DMS153 treated with DMSO at 0.1 percent for 48 hours (cell line): ENCODE results near the gene MARK3.

ENCODE experiments used
- DNase-seq: peaks from one replicate; lab custom pipeline; 2025; ENCODE audit not compliant: unreplicated experiment; lab: John Stamatoyannopoulos, UW

Gene MARK3

DNA sequence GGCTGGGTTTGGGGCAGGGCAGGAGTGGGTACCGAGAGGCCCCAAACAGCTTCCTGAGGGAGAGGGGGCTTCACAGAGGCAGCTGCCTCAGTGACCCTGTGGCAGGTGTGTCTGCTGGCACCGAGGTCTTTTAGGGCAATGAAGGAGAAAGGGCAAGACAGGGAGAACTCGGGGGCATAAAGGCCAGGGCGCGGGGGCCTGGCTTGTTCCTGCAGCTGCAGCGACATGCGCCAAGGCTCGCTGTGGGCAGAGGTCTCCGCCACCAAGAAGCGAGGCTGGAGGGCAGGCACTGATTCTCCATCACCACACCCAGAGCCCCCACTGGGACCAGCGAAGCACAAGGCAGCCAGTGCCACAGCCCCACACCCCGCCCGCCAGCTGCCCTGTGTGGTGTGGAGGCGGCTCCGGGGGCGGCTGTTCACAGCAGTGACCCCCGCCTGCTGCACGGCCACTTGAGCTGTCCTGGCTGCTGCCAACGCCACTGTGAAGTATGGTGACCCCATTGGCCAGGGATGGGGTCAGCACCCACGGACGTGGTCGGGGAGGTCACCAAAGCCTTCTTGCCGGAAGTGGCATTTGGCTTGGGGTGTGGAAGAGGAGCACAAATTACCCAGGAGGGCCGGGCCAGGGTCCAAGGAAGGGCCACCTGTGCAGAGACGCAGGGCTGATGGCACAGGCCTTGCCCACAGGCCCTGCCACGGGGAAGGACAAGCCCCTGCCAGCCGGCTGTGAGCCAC lies 160.9 kb downstream of the MARK3 start:
- no peak for DNase-seq

DNA sequence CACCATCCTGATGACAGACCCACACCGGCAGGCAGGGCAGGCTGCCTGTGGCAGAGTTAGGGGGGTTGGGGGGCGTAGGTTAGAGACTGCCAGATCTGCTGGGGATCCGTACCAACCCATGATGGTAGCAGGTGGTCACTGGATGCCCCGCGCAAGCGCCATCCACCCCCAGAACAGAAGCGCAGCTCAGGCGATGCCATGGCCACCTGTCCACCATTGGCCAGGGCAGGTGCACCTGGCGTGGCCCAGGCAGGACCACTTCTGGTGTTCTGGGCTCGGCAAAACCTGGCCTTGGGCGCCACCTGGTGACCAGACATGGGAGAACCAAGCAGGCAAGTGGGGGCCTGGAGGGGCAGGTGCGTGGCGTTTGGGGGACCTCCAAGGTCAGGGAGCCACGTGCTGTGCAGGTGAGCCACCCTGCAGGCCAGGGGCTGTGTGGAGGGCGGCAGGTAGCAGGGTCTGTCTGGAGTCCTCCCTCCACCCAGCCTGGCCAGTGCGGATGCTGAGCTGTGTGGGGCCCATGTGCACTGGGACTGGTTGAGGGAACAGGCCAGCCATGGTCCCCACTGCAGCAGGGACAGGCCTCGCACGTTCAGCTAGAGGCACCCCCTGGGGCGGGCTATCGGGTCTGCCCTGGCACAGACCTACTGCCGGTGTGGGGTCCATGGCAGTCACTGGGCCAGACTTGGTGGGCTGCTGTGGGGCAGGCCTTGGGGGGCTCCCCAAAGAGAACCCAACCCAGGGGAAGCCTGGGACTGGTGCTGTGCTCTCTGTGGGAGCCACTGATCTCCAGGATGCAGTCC lies 161.6 kb downstream of the MARK3 start:
- DNase-seq = no peak

DNA sequence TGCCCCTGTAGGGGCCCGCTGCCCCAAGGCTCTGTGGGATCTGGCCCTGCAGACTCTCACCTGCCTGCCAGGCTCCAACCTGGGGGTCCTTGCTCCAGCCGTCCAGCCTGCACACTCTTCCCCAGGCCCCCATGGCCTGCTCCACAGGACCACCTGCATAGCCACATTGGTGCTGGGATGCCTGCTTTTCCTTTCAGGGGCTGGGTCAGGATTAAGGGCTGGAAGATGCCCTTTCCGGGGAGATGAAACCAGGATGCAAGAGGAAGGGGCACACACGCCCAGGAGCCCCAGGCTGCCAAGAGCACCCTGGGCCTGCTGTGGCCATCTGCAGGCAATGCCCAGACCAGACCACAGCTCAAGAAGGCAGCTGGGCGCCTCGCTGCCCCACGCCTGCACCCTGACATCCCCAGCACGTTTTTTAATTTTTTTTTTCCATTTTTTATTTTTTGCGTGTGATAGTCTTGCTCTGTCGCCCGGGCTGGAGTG lies 162.3 kb downstream of the MARK3 start:
- no peak for DNase-seq

DNA sequence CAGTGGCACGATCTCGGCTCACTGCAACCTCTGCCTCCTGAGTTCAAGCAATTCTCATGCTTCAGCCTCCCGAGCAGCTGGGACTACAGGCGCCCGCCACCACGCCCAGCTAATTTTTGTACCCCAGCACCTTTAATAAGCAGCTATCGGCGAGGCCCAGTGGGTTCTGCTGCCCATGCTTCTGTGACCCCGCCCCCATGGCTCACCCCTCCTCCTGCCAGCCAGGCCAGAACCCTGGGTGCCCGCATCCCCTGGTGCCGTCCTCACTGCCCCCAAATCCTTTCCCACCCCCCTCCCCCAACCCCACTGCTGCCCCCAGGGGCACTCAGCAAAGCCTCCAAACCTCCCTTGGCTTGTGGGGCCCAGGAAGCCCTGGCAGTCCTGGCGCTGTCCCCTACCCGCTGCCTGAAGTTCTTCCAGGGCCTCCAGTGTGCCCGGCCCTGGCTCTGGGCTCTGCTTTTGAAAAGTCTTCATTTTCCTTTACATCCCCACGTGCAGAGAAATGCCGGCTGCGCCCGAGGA lies 162.8 kb downstream of the MARK3 start:
- no peak for DNase-seq

DNA sequence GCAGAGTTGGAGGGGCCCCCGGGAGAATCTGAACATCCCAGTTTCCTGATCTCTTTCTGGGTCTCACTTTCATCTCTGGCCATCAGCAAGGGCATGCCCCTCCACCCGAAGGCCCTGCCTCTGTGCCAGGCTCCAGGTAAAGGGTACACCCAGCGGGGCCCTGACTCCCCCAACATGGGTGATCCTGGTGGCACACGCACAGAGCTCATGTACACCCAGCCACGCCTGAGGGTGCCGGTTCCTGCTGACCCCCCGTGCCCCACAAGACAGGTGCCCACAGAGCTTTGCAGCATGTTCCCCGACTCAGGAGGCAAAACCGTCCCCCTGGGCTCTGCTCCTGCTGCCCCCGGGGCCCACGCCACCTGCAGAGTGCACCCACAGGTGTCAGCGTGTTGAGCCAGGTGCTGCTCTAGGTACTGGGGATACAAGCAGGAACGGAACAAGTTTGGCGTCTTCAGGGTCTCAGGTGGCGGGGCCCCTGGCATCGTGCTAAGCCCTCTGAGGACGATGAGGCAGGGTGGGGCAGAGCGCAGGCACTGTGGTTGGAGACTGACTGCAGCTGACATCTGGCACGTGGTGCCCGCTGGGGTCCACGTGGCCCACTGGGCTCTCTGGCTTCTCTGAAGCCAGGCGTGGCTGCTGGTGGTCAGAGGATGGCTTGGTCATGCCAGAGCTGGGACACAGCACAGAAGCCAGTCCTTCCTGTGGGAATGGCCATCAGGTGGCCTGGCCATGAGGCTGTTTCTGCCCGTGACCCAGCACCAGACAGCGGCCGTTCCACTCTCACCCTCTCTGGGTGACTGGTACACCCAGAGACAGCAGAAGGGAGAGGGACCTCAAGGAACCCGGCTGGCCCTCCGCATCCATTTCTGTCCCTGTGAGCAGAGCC lies 163.5 kb downstream of the MARK3 start:
- no peak for DNase-seq

DNA sequence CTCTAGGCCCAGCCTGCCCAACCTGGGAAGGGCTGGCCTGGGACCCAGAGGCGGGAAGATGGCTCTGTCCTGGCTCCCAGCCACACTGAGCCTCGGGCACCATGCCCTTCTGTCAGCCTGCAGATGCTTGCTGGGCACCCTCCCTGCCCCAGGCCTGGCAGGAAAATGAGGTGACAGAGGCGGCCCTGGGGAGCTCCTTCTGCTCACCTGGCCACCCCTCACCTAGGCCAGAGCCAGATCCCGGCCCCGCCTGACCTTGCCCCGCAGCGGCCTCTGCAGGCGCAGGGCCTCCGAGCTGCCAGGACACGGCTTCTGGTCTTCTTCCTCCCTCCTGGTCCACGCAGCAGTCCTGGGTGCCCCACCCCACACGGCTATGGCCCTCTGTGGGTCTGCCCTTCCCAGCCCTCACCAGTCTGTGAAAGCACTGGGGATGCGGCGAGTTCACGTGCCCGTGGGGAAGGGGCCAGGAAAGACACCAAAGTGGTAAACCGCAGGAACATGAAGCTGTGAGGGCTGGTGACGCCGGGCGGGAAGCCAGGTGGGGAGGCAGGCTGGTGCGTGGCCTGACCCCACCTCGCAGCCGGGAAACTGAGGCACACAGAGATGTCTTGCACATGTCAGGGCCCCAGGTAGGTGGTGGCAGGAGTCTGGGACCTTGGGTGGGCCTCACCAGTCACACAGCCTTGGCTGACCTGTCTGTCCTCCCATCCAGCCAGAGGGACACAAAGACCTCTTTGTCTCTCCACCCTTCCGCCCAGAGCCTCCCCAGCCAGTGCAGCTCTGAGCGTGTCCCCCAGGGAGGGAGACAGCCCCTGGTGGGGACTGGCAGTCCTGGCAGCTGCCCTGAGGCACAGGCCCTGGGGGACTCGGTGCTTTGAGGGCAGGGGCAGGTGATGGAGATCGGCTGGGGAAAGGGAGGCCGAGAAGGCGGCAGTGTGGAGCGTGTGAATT lies 164.4 kb downstream of the MARK3 start:
- DNase-seq = no peak

DNA sequence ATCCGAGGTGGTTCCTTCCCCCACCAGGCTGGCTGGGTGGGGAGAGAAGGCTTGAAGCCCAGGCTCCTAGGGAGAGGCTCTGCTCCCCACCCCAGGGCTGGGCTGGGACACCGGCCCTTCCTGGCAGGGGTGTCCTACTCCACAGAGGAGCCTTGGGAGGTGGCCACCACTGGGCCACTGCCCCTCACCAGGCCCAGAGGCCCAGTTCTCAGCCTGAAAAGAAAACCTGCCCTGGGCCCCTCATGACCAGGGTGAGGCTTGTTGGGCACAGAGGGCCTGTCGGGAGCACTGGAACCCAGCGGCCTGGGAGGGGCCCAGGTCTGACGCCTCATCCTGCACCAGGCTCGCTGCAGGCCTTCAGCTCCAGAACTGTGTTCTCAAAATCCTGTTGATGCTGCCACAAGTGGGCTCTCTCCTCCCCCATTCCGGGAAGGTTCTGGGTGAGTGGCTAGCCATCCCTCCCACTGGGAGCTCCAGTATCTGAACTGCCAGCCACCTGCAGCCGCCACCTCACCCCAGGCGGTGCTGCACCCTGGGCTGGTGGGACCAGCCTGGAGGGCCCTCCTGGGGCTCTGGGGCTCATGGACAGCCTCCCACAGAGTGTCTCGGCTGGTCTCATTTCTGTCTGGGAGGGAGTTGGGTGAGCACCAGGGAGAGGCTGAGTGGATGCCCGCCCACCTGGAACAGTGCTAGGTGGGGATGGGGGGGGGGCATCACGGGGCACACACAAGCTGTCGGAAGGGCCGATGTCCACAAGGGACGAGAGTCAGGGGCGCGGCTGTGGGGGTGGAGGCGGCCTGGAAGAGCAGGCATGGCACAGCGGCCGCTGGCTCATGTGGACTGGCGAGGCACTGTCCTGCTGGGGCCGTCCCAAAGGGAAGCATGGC lies 165.5 kb downstream of the MARK3 start:
- DNase-seq = no peak

DNA sequence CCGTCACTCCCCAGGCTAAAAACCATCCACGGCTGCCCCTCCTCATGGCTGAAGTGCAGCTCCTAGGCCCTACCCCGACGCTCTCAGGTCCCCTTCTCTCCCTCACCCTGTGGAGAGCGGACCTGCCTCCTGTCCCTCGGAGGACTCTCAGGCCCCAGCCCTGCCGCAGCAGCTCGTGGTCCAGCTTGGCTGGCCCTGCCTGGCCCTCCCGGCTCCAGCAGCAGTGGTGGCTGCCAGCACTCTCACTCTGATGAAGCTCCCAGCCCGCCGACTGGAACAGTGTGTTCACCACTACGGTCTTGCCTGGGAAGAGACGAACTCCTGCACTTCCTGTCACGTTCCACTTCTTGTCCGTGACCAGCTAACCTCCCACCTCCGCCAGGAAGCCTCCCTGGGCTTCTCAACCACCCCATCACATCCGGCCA lies 166.1 kb downstream of the MARK3 start:
- no peak for DNase-seq

DNA sequence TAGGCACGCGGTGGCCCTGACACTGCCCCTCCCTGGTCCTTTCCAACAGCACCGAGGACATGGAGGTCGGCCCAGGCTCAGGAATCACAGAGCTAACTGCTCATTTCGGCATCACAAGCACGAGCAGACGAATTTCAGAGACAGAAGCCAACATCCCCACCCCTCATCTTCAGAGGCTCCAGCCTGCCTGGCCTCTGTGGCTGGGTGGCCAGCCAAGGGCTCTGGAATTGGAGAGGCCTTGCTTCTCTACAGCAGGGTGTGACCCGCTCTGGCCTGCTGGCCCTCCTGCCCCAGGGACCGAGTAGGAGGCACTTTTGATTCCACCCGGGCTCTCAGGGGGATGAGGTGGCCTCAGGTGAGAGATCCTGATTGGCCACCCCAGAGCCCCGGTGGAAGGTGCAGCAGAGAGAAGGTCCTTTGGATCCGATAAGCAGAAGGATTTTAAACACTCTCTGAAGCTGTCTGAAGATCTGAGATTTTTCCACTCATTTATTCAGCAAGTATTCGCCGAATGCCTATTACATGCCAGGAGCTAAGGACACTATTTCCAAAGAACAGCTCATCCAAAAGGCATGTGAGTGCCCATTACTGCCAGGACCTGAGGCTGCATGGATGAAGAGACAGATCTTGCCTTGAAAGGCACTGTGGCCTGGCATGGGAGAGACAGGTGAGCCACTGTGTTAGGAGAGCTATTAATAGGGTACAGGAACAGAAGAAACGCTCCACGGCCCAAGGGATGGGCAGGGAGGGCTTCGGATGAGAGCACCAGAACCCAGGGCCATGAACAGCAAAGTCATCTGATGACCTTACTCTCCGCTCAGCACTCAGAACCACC lies 167.0 kb downstream of the MARK3 start:
- DNase-seq = no peak

DNA sequence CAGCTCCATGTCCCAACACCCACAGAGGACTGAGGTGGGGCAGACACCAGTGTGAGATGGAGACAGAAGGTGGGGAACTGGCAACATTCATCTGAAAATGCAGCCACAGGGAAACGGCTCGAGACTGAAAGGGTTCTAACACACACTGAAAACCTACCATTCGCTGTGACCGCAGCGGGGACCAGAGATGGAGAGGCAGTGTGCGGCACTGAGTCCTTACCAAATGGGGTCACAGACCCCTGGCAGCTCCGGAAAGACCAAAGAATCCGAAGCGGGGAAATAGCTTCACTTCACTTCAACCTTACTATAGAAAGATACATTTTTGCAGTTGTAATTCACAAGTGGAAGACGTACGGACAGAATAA lies 167.6 kb downstream of the MARK3 start:
- no peak for DNase-seq
